LHCN-M2 (cell line): ENCODE measurements around the gene RLN1. TPM values are rescaled to one million over a fixed set of nuclear protein-coding genes. Genes with fewer than 3 reads are reported as not detected.
"Not testable (repeated sequence)": the region's sequence is repeated elsewhere in the genome, so short reads cannot be mapped to it uniquely, and the experiment has no call there.

Source experiments
- DNase-seq: peaks from one replicate; pipeline ENCODE4 v3.0.0-alpha.2; 2012; ENCODE audit warnings: low read depth
- total RNA-seq: library from RNA; depleted of rRNA; stranded (reverse); fragments of >200 nt; gene quantifications from 2 replicates; pipeline ENCODE4 v1.2.3, GENCODE V29; 2014; rRNA removed

RLN1 gene
- total RNA-seq, 1 experiment from 2014 or later, result not detected

GRCh38 chr9:5326187-5326586 is 13.5 kb downstream of the RLN1 start:
- no peak for DNase-seq

- DNase-seq, result peak; percentile 10
Measured at GRCh38 chr9:5321601-5322000, 18.1 kb downstream of the RLN1 start.

GRCh38 chr9:5321058-5321457 is 18.6 kb downstream of the RLN1 start:
- no peak for DNase-seq

DNA sequence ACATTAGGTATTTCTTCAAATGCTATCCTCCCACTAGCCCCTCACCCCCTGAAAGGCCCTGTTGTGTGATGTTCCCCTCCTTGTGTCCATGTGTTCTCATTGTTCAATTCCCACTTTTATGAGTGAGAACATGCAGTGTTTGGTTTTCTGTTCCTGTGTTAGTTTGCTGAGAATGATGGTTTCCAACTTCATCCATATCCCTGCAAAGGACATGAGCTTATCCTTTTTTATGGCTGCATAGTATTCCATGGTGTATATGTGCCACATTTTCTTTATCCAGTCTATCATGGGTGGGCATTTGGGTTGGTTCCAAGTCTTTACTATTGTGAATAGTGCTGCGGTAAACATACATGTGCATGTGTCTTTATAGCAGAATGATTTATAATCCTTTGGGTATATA is 23.3 kb downstream of the RLN1 start:
- DNase-seq, result not testable (repeated sequence)

- DNase-seq, result no peak
Measured at GRCh38 chr9:5315187-5315923, 24.3 kb downstream of the RLN1 start.

- no peak for DNase-seq
Measured at GRCh38 chr9:5310851-5311250, 28.8 kb downstream of the RLN1 start.

DNA sequence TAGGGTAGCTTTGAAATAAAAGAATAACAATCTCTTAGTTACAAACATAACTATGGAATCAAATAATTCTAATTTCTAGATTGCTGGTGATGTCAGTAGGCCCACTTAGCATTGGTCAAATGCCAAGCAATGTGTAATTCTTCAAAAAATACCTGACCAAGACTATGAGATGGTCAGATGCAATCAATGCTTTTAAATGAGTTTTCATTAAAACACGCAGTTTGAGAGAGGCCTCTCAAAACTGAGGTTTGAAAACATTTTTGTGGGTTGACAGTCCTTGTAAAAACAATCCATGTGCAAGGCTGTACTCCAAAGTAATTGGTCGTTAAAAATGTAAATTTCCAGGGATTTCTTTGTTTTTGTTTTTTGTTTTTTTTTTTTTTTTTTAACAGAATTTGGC is 33.9 kb downstream of the RLN1 start:
- DNase-seq, result peak; percentile 5

DNA sequence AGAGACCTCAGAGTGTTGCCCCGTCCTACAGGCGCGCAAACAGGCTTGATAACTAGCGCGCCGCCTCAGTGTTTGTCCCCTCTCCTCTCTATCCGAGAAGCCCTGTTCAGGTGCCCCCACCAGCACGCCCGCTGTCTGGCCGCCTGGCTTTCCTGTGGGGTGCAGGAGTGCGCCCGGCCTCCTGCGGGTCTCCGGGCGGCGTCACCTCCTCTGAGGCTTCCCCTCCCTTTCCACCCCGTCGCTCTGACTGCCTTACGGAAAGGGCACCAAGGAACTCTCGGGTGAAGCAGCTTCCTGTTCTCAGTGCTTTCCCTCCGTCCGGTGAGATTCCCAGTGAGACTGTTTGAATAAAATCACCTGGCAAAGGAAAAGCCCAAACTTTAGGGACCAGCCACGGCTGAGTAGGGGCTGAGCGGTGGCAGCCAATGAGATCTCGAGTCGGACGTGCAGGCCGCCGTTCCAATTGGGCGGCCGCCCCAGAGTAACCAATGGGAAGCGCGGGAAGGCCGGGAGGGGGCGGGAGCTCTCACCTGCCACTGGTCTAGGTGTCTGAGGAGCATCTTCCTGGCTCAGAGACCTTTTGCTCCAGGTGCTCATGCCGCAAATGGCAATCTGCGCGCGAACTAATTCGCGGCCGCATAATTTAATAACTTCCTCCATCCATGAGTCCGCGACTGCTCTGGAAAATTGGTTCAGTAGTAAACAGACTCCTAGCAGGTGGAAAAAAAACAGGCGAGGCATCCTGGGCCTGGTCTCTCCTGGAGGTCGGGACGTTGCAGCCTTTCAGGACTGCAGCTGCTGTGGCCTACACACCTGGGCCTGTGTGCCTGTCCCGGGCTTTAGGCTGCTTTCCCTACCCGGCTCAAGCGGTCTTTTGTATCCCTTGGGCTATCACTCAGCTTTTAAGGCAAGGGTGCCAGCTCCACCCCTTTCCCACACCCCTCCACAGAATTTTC is 35.6 kb downstream of the RLN1 start, which contains the start of gene RLN2:
TSS of gene RLN2 (minus strand) at position 877 of the 956 bp plus-strand sequence. CDS start at position 741, 136 bp downstream.
- not testable (repeated sequence) for DNase-seq

GRCh38 chr9:5301544-5301943 is 38.1 kb downstream of the RLN1 start:
- DNase-seq, result no peak

- no peak for DNase-seq
Measured at GRCh38 chr9:5292141-5292540, 47.5 kb downstream of the RLN1 start.

GRCh38 chr9:5288591-5288990 is 51.1 kb downstream of the RLN1 start:
- DNase-seq, result no peak

GRCh38 chr9:5286262-5286661 is 53.4 kb downstream of the RLN1 start:
- DNase-seq, result no peak

Other genes starting within 250 kb of the RLN1 start
- not detected in 2 replicates for gene INSL6, start 154.2 kb downstream of the RLN1 start, total RNA-seq
- not detected in 2 replicates for gene INSL4, start 108.5 kb downstream of the RLN1 start, total RNA-seq
- not detected in 2 replicates for gene RLN2, start 35.2 kb downstream of the RLN1 start, total RNA-seq
- 32.4 and 36.0 TPM in 2 replicates for gene PLGRKT, start 98.0 kb upstream of the RLN1 start, total RNA-seq
- gene CD274, start 110.7 kb upstream of the RLN1 start, total RNA-seq, result 5.5 and 7.9 TPM in 2 replicates
- 18.3 and 20.6 TPM in 2 replicates for gene PDCD1LG2, start 170.7 kb upstream of the RLN1 start, total RNA-seq